Natural killer cell treated with Interleukin-12 subunit alpha and Interleukin-12 subunit beta and Interleukin-15 and Interleukin-18, amount 100 ng/mL, for 72 hours (primary cell): Measurements from ENCODE around the gene RAB8B. TPM values are rescaled to one million over a fixed set of nuclear protein-coding genes. Genes with fewer than 3 reads are reported as not detected.

Source experiments
- ATAC-seq, 2 donors: fragments of 150-1000 bp; cut with Tn5 transposase in 1 of 2; sonication (Bioruptor Pico), chemical (Tn5 transposase) in 1 of 2; 2 replicates each; pipeline ENCODE4 v1.10.0; 2021
- DNase-seq: peaks from one replicate; pipeline ENCODE4 v3.0.0; 2022; ENCODE audit warnings: low spot score
- H3K27ac Mint-ChIP-seq, 2 donors: 1 replicate in 1 of 2; 2 replicates in 1 of 2; pipeline ENCODE4 v1.8.0; 2022; ENCODE audit warnings: mixed read lengths in 2 of 2, mild to moderate bottlenecking in 1 of 2, moderate library complexity in 1 of 2
- H3K27me3 Mint-ChIP-seq, 2 donors: 1 replicate in 1 of 2; 2 replicates in 1 of 2; pipeline ENCODE4 v1.8.0; 2022; ENCODE audit warnings: mixed read lengths in 2 of 2
- H3K36me3 Mint-ChIP-seq: one replicate; pipeline ENCODE4 v1.8.0; 2022; ENCODE audit warnings: mixed read lengths
- H3K4me1 Mint-ChIP-seq, 2 donors: 1 replicate in 1 of 2; 2 replicates in 1 of 2; pipeline ENCODE4 v1.8.0; 2022; ENCODE audit warnings: low read depth in 2 of 2, mixed read lengths in 2 of 2, mild to moderate bottlenecking in 1 of 2
- H3K4me3 Mint-ChIP-seq: one replicate; pipeline ENCODE4 v1.8.0; 2022; ENCODE audit warnings: mixed read lengths
- H3K9me3 Mint-ChIP-seq: 2 replicates; pipeline ENCODE4 v1.8.0; 2022; ENCODE audit warnings: mixed read lengths
- total RNA-seq, 2 donors: library from RNA; stranded (reverse); gene quantifications; one replicate each; pipeline ENCODE4 v1.2.3, GENCODE V29; 2022

RAB8B gene
- total RNA-seq, 2 donors from 2014 or later = 49.1 to 113 TPM

GRCh38 chr15:63314409-63314808, 125.0 kb downstream of the RAB8B start:
- ATAC-seq (no peak), DNase-seq (no peak)
- H3K4me3 Mint-ChIP-seq = no peak overlapping the region
- peaks cover 0 to 2% of the 10 kb centered on the region in 2 donors for H3K27me3 Mint-ChIP-seq
- H3K36me3 Mint-ChIP-seq = no peaks in the 10 kb centered on the region
- no peak overlapping the region for H3K27ac Mint-ChIP-seq
- H3K4me1 Mint-ChIP-seq = no peaks in the 10 kb centered on the region
- H3K9me3 Mint-ChIP-seq = no peaks in the 10 kb centered on the region

Other genes with a start within 250 kb of the RAB8B start
- 10 to 100 TPM in 1 of 2 donors, 1 to 10 TPM in 1; 7.0 to 12.1 TPM for gene TPM1, start 146.9 kb upstream of the RAB8B start, total RNA-seq
- 10 to 100 TPM; 16.7 to 43.6 TPM for gene LACTB, start 67.7 kb upstream of the RAB8B start, total RNA-seq
- 100 to 1,000 TPM in 1 of 2 donors, 10 to 100 TPM in 1; 41.6 to 112 TPM for gene RPS27L, start 32.1 kb upstream of the RAB8B start, total RNA-seq
- 10 to 100 TPM in 1 of 2 donors, 1 to 10 TPM in 1; 8.7 to 14.7 TPM for gene APH1B, start 88.0 kb downstream of the RAB8B start, total RNA-seq
- gene CA12, start 192.2 kb downstream of the RAB8B start, total RNA-seq = not detected